CD4-positive, alpha-beta memory T cell (primary cell): Measurements from ENCODE around the gene NSUN3. TPM values are rescaled to one million over a fixed set of nuclear protein-coding genes. Genes with fewer than 3 reads are reported as not detected.

Source experiments
- CTCF ChIA-PET: fragments of 350-600 bp; sonication (Branson Sonifier 250); formaldehyde crosslinking; loops from one replicate; lab custom pipeline; 2021; ENCODE audit warnings: inconsistent platforms; ENCODE audit not compliant: partially characterized antibody; lab: Charles Lee
- POLR2A ChIA-PET: fragments of 350-600 bp; sonication (Branson Sonifier 250); formaldehyde crosslinking; loops from one replicate; lab custom pipeline; 2021; ENCODE audit not compliant: partially characterized antibody; lab: Charles Lee
- DNase-seq, 5 donors: peaks; one replicate each; pipeline versions ENCODE4 v3.0.0 to v3.0.0-alpha.2; 2020 to 2022; ENCODE audit warnings: mixed read lengths in 1 of 5
- H3K27ac ChIP-seq: one replicate; pipeline ENCODE4 v1.7.0; 2013; ENCODE audit warnings: low read depth, low read length
- H3K27me3 ChIP-seq: 2 replicates; pipeline ENCODE4 v1.7.0; 2013; ENCODE audit warnings: mild to moderate bottlenecking, low read length, moderate library complexity; ENCODE audit not compliant: insufficient read depth
- H3K36me3 ChIP-seq: 2 replicates; pipeline ENCODE4 v1.7.0; 2013; ENCODE audit warnings: mild to moderate bottlenecking, low read length, moderate library complexity; ENCODE audit not compliant: insufficient read depth
- H3K4me1 ChIP-seq: 2 replicates; pipeline ENCODE4 v1.7.0; 2013; ENCODE audit warnings: mild to moderate bottlenecking, low read length, moderate library complexity; ENCODE audit not compliant: insufficient read depth
- H3K4me3 ChIP-seq, 2 donors: one replicate each; pipeline ENCODE4 v1.7.0; 2013; ENCODE audit warnings: low read length in 2 of 2, mild to moderate bottlenecking in 1 of 2
- H3K9me3 ChIP-seq, 2 donors: one replicate each; pipeline ENCODE4 v1.7.0; 2013; ENCODE audit warnings: low read length in 2 of 2, control low read depth in 1 of 2; ENCODE audit not compliant: control insufficient read depth in 1 of 2
- H3K27ac Mint-ChIP-seq, 7 donors: one replicate each; pipeline ENCODE4 v1.8.0; 2020 to 2021; ENCODE audit warnings: mixed read lengths in 7 of 7, mild to moderate bottlenecking in 6 of 7, inconsistent platforms in 3 of 7, moderate library complexity in 3 of 7
- H3K27me3 Mint-ChIP-seq, 2 donors: one replicate each; pipeline ENCODE4 v1.8.0; 2020 to 2021; ENCODE audit warnings: mixed read lengths in 2 of 2
- H3K36me3 Mint-ChIP-seq, 2 donors: one replicate each; pipeline ENCODE4 v1.8.0; 2020 to 2021; ENCODE audit warnings: mixed read lengths in 2 of 2, inconsistent platforms in 1 of 2, mild to moderate bottlenecking in 1 of 2
- H3K4me1 Mint-ChIP-seq, 4 donors: one replicate each; pipeline ENCODE4 v1.8.0; 2020 to 2021; ENCODE audit warnings: mixed read lengths in 4 of 4, mild to moderate bottlenecking in 1 of 4
- H3K4me3 Mint-ChIP-seq, 8 donors: one replicate each; pipeline ENCODE4 v1.8.0; 2020 to 2021; ENCODE audit warnings: mixed read lengths in 8 of 8, mild to moderate bottlenecking in 7 of 8, moderate library complexity in 6 of 8, inconsistent platforms in 3 of 8
- H3K9me3 Mint-ChIP-seq, 8 donors: one replicate each; pipeline ENCODE4 v1.8.0; 2020 to 2021; ENCODE audit warnings: mixed read lengths in 8 of 8, mild to moderate bottlenecking in 5 of 8, inconsistent platforms in 3 of 8, moderate library complexity in 1 of 8
- intact Hi-C: fragments of 100-400 bp; cut with micrococcal nuclease; formaldehyde crosslinking; loops from one replicate; pipeline ENCODE4 v1.15.1; 2023
- polyA plus RNA-seq, 2 donors: library from polyadenylated mRNA; unstranded; fragments of 300-500 nt; fragmentation: Illumina TruSeq; gene quantifications; one replicate each; pipeline ENCODE4 v1.2.3, GENCODE V29; 2021
- total RNA-seq, 2 experiments: library from RNA; stranded (reverse); gene quantifications; one replicate each; pipeline ENCODE4 v1.2.3, GENCODE V29; 2021

NSUN3 gene
- total RNA-seq (10 to 100 TPM; 20.4 to 23.1 TPM), polyA plus RNA-seq (10 to 100 TPM in 1 of 2 donors, 1 to 10 TPM in 1; 10.0 to 11.9 TPM)

- Histone ChIP-seq H3K9me3 (no peaks in the 10 kb centered on the region), H3K36me3 (peaks cover 10% of the 10 kb centered on the region), H3K4me1 (peaks cover 45% of the 10 kb centered on the region), H3K4me3 (peak within 1 kb of the TSS; percentile 97), H3K27ac (peak within 1 kb of the TSS; percentile 95), H3K27me3 (no peaks in the 10 kb centered on the region)
- H3K4me3 Mint-ChIP-seq, result peak within 1 kb of the TSS; percentile 97 to 100 (median 98)
- peak; percentile 91 to 94 (median 92) for DNase-seq
- H3K9me3 Mint-ChIP-seq, result peaks cover 0 to 1% (median 0%) of the 10 kb centered on the region in 8 donors
- intact Hi-C loops, result loop anchor here (1.0 kb wide), 2 partner anchors 18 to 82 kb away; partner anchors contain the start of gene ARL13B
- POLR2A ChIA-PET, result interaction anchor here (0.7 to 2.4 kb wide), 15 partner anchors 8 to 90 kb away, joined by 3 to 33 read pairs (median 4); partner anchors contain the start of genes ARL13B and PROS1
- H3K36me3 Mint-ChIP-seq, result peaks cover 22 to 43% of the 10 kb centered on the region in 2 donors
- CTCF ChIA-PET, result interaction anchor here (1.0 to 2.5 kb wide), 9 partner anchors 9 to 59 kb away, joined by 3 to 13 read pairs (median 5); no protein-coding TSS in a partner anchor
- peaks cover 32 to 62% (median 47%) of the 10 kb centered on the region in 4 donors for H3K4me1 Mint-ChIP-seq
- no peaks in the 10 kb centered on the region for H3K27me3 Mint-ChIP-seq
- peak within 1 kb of the TSS; percentile 99 to 100 (median 100) for H3K27ac Mint-ChIP-seq
These were observed at the start of gene NSUN3, which contains the start of gene DHFR2 for GRCh38 chr3:94062513-94063404. Gene NSUN3, plus strand, starts transcription at chr3:94063061. Its CDS starts 66 bp downstream, at chr3:94063127. Gene DHFR2, minus strand, starts transcription at chr3:94062916. Its CDS starts 1,405 bp downstream, at chr3:94061511.

- Histone ChIP-seq H3K9me3 (no peaks in the 10 kb centered on the region), H3K4me3 (no peak overlapping the region), H3K27ac (no peak overlapping the region), H3K36me3 (no peaks in the 10 kb centered on the region), H3K27me3 (no peaks in the 10 kb centered on the region), H3K4me1 (no peaks in the 10 kb centered on the region)
- Mint-ChIP-seq H3K27ac (peak overlapping the region in 1 of 7 donors; percentile 22), H3K27me3 (no peaks in the 10 kb centered on the region), H3K36me3 (peaks cover 3 to 10% of the 10 kb centered on the region in 2 donors), H3K4me3 (no peak overlapping the region), H3K9me3 (no peaks in the 10 kb centered on the region), H3K4me1 (peaks cover 9 to 18% (median 11%) of the 10 kb centered on the region in 4 donors)
- intact Hi-C loops, result no loop called here
- no peak for DNase-seq
- POLR2A ChIA-PET, result interaction anchor here (3.2 kb wide), 1 partner anchor 48 kb away, joined by 9 read pairs; the partner anchor contains the start of genes DHFR2 and NSUN3
- CTCF ChIA-PET, result interaction anchor here (0.5 to 1.9 kb wide), 3 partner anchors 10 to 74 kb away, joined by 3 to 11 read pairs (median 4); no protein-coding TSS in a partner anchor
These were observed 47.8 kb upstream of the NSUN3 start for GRCh38 chr3:94015025-94015424.

- H3K27me3 ChIP-seq, result no peaks in the 10 kb centered on the region
- no peak overlapping the region for H3K27ac Mint-ChIP-seq
- no peak overlapping the region for H3K27ac ChIP-seq
- H3K36me3 Mint-ChIP-seq, result peaks cover 3 to 5% of the 10 kb centered on the region in 2 donors
- ChIA-PET POLR2A (no interaction called here), CTCF (no interaction called here)
- H3K4me1 Mint-ChIP-seq, result peaks cover 0 to 7% (median 0%) of the 10 kb centered on the region in 4 donors
- H3K9me3 Mint-ChIP-seq, result no peaks in the 10 kb centered on the region
- H3K36me3 ChIP-seq, result no peaks in the 10 kb centered on the region
- intact Hi-C loops, result no loop called here
- DNase-seq, result no peak
- no peak overlapping the region for H3K4me3 Mint-ChIP-seq
- H3K27me3 Mint-ChIP-seq, result no peaks in the 10 kb centered on the region
- H3K4me1 ChIP-seq, result no peaks in the 10 kb centered on the region
- H3K4me3 ChIP-seq, result no peak overlapping the region
- no peaks in the 10 kb centered on the region for H3K9me3 ChIP-seq
These were observed 43.2 kb upstream of the NSUN3 start for GRCh38 chr3:94019659-94020058.

- no peak for DNase-seq
These were observed 42.6 kb upstream of the NSUN3 start for GRCh38 chr3:94020293-94020692.

GRCh38 chr3:94024385-94024784, 38.5 kb upstream of the NSUN3 start:
- ChIA-PET POLR2A (no interaction called here), CTCF (no interaction called here)
- intact Hi-C loops, result no loop called here

More at GRCh38 chr3:94020293-94020692, 42.6 kb upstream of the NSUN3 start:
- no peaks in the 10 kb centered on the region for H3K9me3 ChIP-seq
- H3K36me3 Mint-ChIP-seq, result peaks cover 0 to 3% of the 10 kb centered on the region in 2 donors
- no peaks in the 10 kb centered on the region for H3K4me1 ChIP-seq
- no peaks in the 10 kb centered on the region for H3K9me3 Mint-ChIP-seq
- intact Hi-C loops, result no loop called here
- ChIA-PET POLR2A (no interaction called here), CTCF (no interaction called here)
- no peaks in the 10 kb centered on the region for H3K27me3 ChIP-seq
- no peak overlapping the region for H3K27ac ChIP-seq
- no peaks in the 10 kb centered on the region for H3K36me3 ChIP-seq
- no peaks in the 10 kb centered on the region for H3K27me3 Mint-ChIP-seq
- H3K4me3 Mint-ChIP-seq, result no peak overlapping the region
- peaks cover 0 to 3% (median 0%) of the 10 kb centered on the region in 4 donors for H3K4me1 Mint-ChIP-seq
- no peak overlapping the region for H3K4me3 ChIP-seq
- no peak overlapping the region for H3K27ac Mint-ChIP-seq

GRCh38 chr3:94026623-94027022, 36.2 kb upstream of the NSUN3 start:
- POLR2A ChIA-PET, result no interaction called here
- H3K4me3 Mint-ChIP-seq, result no peak overlapping the region

More at GRCh38 chr3:94024385-94024784, 38.5 kb upstream of the NSUN3 start:
- H3K4me3 Mint-ChIP-seq, result no peak overlapping the region
- peaks cover 0 to 3% of the 10 kb centered on the region in 2 donors for H3K36me3 Mint-ChIP-seq
- H3K36me3 ChIP-seq, result no peaks in the 10 kb centered on the region
- no peak overlapping the region for H3K4me3 ChIP-seq
- no peaks in the 10 kb centered on the region for H3K4me1 ChIP-seq
- no peaks in the 10 kb centered on the region for H3K27me3 ChIP-seq
- no peaks in the 10 kb centered on the region for H3K27me3 Mint-ChIP-seq
- H3K27ac Mint-ChIP-seq, result no peak overlapping the region
- DNase-seq, result no peak
- H3K9me3 ChIP-seq, result no peaks in the 10 kb centered on the region
- no peaks in the 10 kb centered on the region for H3K9me3 Mint-ChIP-seq
- H3K4me1 Mint-ChIP-seq, result no peaks in the 10 kb centered on the region
- no peak overlapping the region for H3K27ac ChIP-seq

More at GRCh38 chr3:94026623-94027022, 36.2 kb upstream of the NSUN3 start:
- Histone ChIP-seq H3K4me3 (no peak overlapping the region), H3K9me3 (no peaks in the 10 kb centered on the region), H3K27ac (no peak overlapping the region), H3K27me3 (no peaks in the 10 kb centered on the region), H3K4me1 (no peaks in the 10 kb centered on the region), H3K36me3 (no peaks in the 10 kb centered on the region)
- intact Hi-C loops, result no loop called here
- Mint-ChIP-seq H3K27ac (no peak overlapping the region), H3K4me1 (no peaks in the 10 kb centered on the region), H3K9me3 (no peaks in the 10 kb centered on the region), H3K27me3 (no peaks in the 10 kb centered on the region), H3K36me3 (peaks cover 0 to 3% of the 10 kb centered on the region in 2 donors)
- CTCF ChIA-PET, result interaction anchor here (1.6 kb wide), 1 partner anchor 9 kb away, joined by 3 read pairs; no protein-coding TSS in a partner anchor
- DNase-seq, result no peak
